ENCODE data around the gene TMEM25.
"Not testable (repeated sequence)": the region's sequence is repeated elsewhere in the genome, so short reads cannot be mapped to it uniquely, and the experiment has no call there.

TMEM25 gene

GRCh38 chr11:118569670-118570069, 38.7 kb downstream of the TMEM25 start:
- H3K4me1 ChIP-seq (ENCODE audit: insufficient read depth, poor library complexity, severe bottlenecking) = peaks cover 9% of the 10 kb centered on the region
- H3K27ac ChIP-seq (ENCODE audit: poor library complexity, severe bottlenecking) = no peak overlapping the region
- H3K27me3 ChIP-seq (ENCODE audit: insufficient read depth, poor library complexity, severe bottlenecking) = no peaks in the 10 kb centered on the region
- DNase-seq (ENCODE audit: low spot score) (no peak), ATAC-seq (ENCODE audit: low read depth) (no peak)
- peaks cover 15% of the 10 kb centered on the region for H3K36me3 ChIP-seq (ENCODE audit: low read depth)
- no peak for TF ChIP-seq CTCF (IDR thresholded peaks at IDR 0.05; ENCODE audit: poor library complexity, severe bottlenecking)
- no peak overlapping the region for H3K4me3 ChIP-seq (ENCODE audit: severe bottlenecking)
- H3K9me3 ChIP-seq (ENCODE audit: severe bottlenecking) = no peaks in the 10 kb centered on the region

- no peak for TF ChIP-seq CTCF (IDR thresholded peaks at IDR 0.05; ENCODE audit: poor library complexity, severe bottlenecking)
- Histone ChIP-seq H3K36me3 (ENCODE audit: low read depth) (peaks cover 25% of the 10 kb centered on the region), H3K4me3 (ENCODE audit: severe bottlenecking) (no peak overlapping the region), H3K27ac (ENCODE audit: poor library complexity, severe bottlenecking) (no peak overlapping the region), H3K4me1 (ENCODE audit: insufficient read depth, poor library complexity, severe bottlenecking) (peaks cover 12% of the 10 kb centered on the region), H3K9me3 (ENCODE audit: severe bottlenecking) (no peaks in the 10 kb centered on the region), H3K27me3 (ENCODE audit: insufficient read depth, poor library complexity, severe bottlenecking) (no peaks in the 10 kb centered on the region)
- DNase-seq (ENCODE audit: low spot score) (no peak), ATAC-seq (ENCODE audit: low read depth) (no peak)
Observed at GRCh38 chr11:118570787-118571186, 39.8 kb downstream of the TMEM25 start.

GRCh38 chr11:118571701-118572060, 40.7 kb downstream of the TMEM25 start:
- H3K27me3 ChIP-seq (ENCODE audit: insufficient read depth, poor library complexity, severe bottlenecking); ATAC-seq (ENCODE audit: low read depth); DNase-seq (ENCODE audit: low spot score); H3K9me3 ChIP-seq (ENCODE audit: severe bottlenecking): not testable (repeated sequence)
- Histone ChIP-seq H3K27ac (ENCODE audit: poor library complexity, severe bottlenecking) (peak overlapping the region; percentile 73), H3K36me3 (ENCODE audit: low read depth) (peaks cover 27% of the 10 kb centered on the region), H3K4me3 (ENCODE audit: severe bottlenecking) (peak overlapping the region; percentile 99), H3K4me1 (ENCODE audit: insufficient read depth, poor library complexity, severe bottlenecking) (peaks cover 12% of the 10 kb centered on the region)

- DNase-seq (ENCODE audit: low spot score) (peak; percentile 73), ATAC-seq (ENCODE audit: low read depth) (peak; percentile 66)
- Histone ChIP-seq H3K9me3 (ENCODE audit: severe bottlenecking) (no peaks in the 10 kb centered on the region), H3K36me3 (ENCODE audit: low read depth) (peaks cover 33% of the 10 kb centered on the region), H3K4me3 (ENCODE audit: severe bottlenecking) (peak within 1 kb of the TSS; percentile 99), H3K27me3 (ENCODE audit: insufficient read depth, poor library complexity, severe bottlenecking) (no peaks in the 10 kb centered on the region), H3K27ac (ENCODE audit: poor library complexity, severe bottlenecking) (peak within 1 kb of the TSS; percentile 73), H3K4me1 (ENCODE audit: insufficient read depth, poor library complexity, severe bottlenecking) (peaks cover 12% of the 10 kb centered on the region)
- no peak for TF ChIP-seq CTCF (IDR thresholded peaks at IDR 0.05; ENCODE audit: poor library complexity, severe bottlenecking)
Observed at GRCh38 chr11:118572061-118572980, 41.3 kb downstream of the TMEM25 start, which contains the start of gene ARCN1. Gene ARCN1 (plus strand): TSS chr11:118572409. CDS start chr11:118572548, 139 bp downstream.

- H3K36me3 ChIP-seq (ENCODE audit: low read depth) = peaks cover 39% of the 10 kb centered on the region
- H3K27ac ChIP-seq (ENCODE audit: poor library complexity, severe bottlenecking) = peak overlapping the region; percentile 73
- no peak for DNase-seq (ENCODE audit: low spot score)
- peak; percentile 63 for ATAC-seq (ENCODE audit: low read depth)
- TF ChIP-seq CTCF (IDR thresholded peaks at IDR 0.05; ENCODE audit: poor library complexity, severe bottlenecking) = no peak
- H3K4me1 ChIP-seq (ENCODE audit: insufficient read depth, poor library complexity, severe bottlenecking) = peaks cover 16% of the 10 kb centered on the region
- peak overlapping the region; percentile 99 for H3K4me3 ChIP-seq (ENCODE audit: severe bottlenecking)
- no peaks in the 10 kb centered on the region for H3K27me3 ChIP-seq (ENCODE audit: insufficient read depth, poor library complexity, severe bottlenecking)
- H3K9me3 ChIP-seq (ENCODE audit: severe bottlenecking) = no peaks in the 10 kb centered on the region
Observed at GRCh38 chr11:118572981-118573550, 42.1 kb downstream of the TMEM25 start.
